Measurements from ENCODE around the gene TWSG1.
"Not testable (repeated sequence)": the region's sequence is repeated elsewhere in the genome, so short reads cannot be mapped to it uniquely, and the experiment has no call there.

Gene TWSG1

DNA sequence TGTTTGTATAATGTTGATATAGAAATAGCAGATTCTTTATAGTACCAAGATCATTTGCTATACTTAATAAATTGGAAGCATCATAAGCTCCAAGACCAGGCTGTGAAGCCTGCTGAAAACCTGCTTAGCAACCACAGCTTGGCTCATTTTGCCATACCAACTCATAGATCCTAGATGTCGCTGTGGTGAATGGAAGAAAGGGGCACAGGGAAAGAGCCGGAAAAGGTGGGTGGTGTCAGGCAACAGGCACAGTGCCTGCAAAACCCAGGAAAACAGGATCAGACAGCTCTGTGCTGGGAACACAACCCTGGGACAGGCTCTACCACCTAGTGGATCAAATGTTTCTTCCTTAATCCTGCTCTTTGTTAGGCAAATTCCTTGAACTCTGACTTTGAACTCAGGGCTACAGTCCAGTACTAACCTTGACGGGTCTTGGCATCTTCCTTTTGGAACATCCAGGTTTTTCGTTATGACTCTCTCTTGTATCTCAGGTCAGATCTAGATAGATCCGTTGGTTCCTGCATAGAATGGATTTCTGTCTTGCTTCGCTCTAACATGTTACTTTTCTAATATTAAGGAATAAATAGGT lies 31.6 kb downstream of the TWSG1 start:
- no peak for TF ChIP-seq EZH2phosphoT487 (IDR thresholded peaks at IDR 0.05; ENCODE audit: borderline replicate concordance)
- TF ChIP-seq, protein P1, sequence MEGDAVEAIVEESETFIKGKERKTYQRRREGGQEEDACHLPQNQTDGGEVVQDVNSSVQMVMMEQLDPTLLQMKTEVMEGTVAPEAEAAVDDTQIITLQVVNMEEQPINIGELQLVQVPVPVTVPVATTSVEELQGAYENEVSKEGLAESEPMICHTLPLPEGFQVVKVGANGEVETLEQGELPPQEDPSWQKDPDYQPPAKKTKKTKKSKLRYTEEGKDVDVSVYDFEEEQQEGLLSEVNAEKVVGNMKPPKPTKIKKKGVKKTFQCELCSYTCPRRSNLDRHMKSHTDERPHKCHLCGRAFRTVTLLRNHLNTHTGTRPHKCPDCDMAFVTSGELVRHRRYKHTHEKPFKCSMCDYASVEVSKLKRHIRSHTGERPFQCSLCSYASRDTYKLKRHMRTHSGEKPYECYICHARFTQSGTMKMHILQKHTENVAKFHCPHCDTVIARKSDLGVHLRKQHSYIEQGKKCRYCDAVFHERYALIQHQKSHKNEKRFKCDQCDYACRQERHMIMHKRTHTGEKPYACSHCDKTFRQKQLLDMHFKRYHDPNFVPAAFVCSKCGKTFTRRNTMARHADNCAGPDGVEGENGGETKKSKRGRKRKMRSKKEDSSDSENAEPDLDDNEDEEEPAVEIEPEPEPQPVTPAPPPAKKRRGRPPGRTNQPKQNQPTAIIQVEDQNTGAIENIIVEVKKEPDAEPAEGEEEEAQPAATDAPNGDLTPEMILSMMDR (conservative IDR thresholded peaks at IDR 0.05; ENCODE audit: low read length): no peak
- Histone ChIP-seq H3K9ac (ENCODE audit: low read depth, low read length, poor library complexity, severe bottlenecking) (no peak overlapping the region), H3K36me3 (ENCODE audit: insufficient read depth, low read length) (peaks cover 12% of the 10 kb centered on the region; the same call in 1 of the 2 replicates), H3K4me1 (ENCODE audit: insufficient read depth, low read length, poor library complexity, severe bottlenecking) (no peaks in the 10 kb centered on the region), H3K9me3 (ENCODE audit: insufficient read depth, low read depth, low read length) (no peaks in the 10 kb centered on the region; the same call in 1 of the 2 replicates), H3K4me2 (ENCODE audit: low read depth, low read length, poor library complexity, severe bottlenecking) (no peak overlapping the region), H3K27me3 (ENCODE audit: insufficient read depth, low read length, poor library complexity, severe bottlenecking) (no peaks in the 10 kb centered on the region), H3F3A (ENCODE audit: low read depth) (no peaks in the 10 kb centered on the region), H3K4me3 (ENCODE audit: low read length, poor library complexity, severe bottlenecking) (no peak overlapping the region), H4K20me1 (ENCODE audit: insufficient read depth, low read length, poor library complexity, severe bottlenecking) (no peaks in the 10 kb centered on the region), H3K9me2 (replicated peaks; ENCODE audit: low read depth, low read length) (no peaks in the 10 kb centered on the region), H3K79me2 (ENCODE audit: insufficient read depth, low read length) (no peaks in the 10 kb centered on the region), H2AFZ (ENCODE audit: low read length) (no peak overlapping the region)

DNA sequence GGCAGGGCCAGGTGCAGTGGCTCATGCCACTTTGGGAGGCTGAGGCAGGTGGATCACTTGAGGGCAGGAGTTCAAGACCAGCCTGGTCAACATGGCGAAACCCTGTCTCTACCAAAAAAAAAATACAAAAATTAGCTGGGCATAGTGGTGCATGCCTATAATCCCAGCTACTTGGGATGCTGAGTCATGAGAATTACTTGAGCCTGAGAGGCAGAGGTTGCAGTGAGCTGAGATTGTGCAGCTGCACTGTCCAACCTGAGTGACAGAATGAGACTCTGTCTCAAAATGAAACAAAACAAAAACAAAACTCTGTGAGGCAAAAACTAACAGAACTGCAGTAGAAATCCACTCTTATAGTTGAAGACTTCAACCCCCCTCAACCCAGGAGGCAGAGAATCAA lies 38.7 kb downstream of the TWSG1 start:
- H3K4me1 ChIP-seq (ENCODE audit: insufficient read depth, low read length, poor library complexity, severe bottlenecking); H4K20me1 ChIP-seq (ENCODE audit: insufficient read depth, low read length, poor library complexity, severe bottlenecking); H3K4me3 ChIP-seq (ENCODE audit: low read length, poor library complexity, severe bottlenecking); H3K4me2 ChIP-seq (ENCODE audit: low read depth, low read length, poor library complexity, severe bottlenecking); H3K79me2 ChIP-seq (ENCODE audit: insufficient read depth, low read length); H3K27me3 ChIP-seq (ENCODE audit: insufficient read depth, low read length, poor library complexity, severe bottlenecking); H3K36me3 ChIP-seq (ENCODE audit: insufficient read depth, low read length); H3K9ac ChIP-seq (ENCODE audit: low read depth, low read length, poor library complexity, severe bottlenecking); H3F3A ChIP-seq (ENCODE audit: low read depth); H2AFZ ChIP-seq (ENCODE audit: low read length); H3K9me2 ChIP-seq (replicated peaks; ENCODE audit: low read depth, low read length); H3K9me3 ChIP-seq (ENCODE audit: insufficient read depth, low read depth, low read length): not testable (repeated sequence)

DNA sequence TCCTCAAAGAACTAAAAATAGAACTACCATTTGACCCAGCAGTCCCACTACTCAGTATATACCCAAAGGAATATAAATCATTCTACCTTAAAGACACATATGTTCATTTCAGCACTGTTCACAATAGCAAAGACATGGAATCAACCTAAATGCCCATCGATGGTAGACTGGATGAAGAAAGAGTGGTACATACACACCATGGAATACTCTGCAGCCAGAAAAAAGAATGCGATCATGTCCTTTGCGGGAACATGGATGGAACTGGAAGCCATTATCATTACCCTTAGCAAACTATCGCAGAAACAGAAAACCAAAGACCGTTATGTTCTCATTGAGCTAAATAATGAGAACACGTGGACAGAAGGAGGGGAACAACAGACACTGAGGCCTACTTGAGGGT lies 44.5 kb downstream of the TWSG1 start:
- TF ChIP-seq EZH2phosphoT487 (IDR thresholded peaks at IDR 0.05; ENCODE audit: borderline replicate concordance): no peak
- TF ChIP-seq, protein P1 (conservative IDR thresholded peaks at IDR 0.05; ENCODE audit: low read length): no peak
- Histone ChIP-seq H4K20me1 (ENCODE audit: insufficient read depth, low read length, poor library complexity, severe bottlenecking) (no peaks in the 10 kb centered on the region), H3K79me2 (ENCODE audit: insufficient read depth, low read length) (no peaks in the 10 kb centered on the region), H3K4me1 (ENCODE audit: insufficient read depth, low read length, poor library complexity, severe bottlenecking) (no peaks in the 10 kb centered on the region), H2AFZ (ENCODE audit: low read length) (no peak overlapping the region), H3K9ac (ENCODE audit: low read depth, low read length, poor library complexity, severe bottlenecking) (no peak overlapping the region), H3K27me3 (ENCODE audit: insufficient read depth, low read length, poor library complexity, severe bottlenecking) (no peaks in the 10 kb centered on the region), H3K36me3 (ENCODE audit: insufficient read depth, low read length) (no peaks in the 10 kb centered on the region), H3K4me2 (ENCODE audit: low read depth, low read length, poor library complexity, severe bottlenecking) (no peak overlapping the region), H3F3A (ENCODE audit: low read depth) (no peaks in the 10 kb centered on the region), H3K9me2 (replicated peaks; ENCODE audit: low read depth, low read length) (no peaks in the 10 kb centered on the region), H3K9me3 (ENCODE audit: insufficient read depth, low read depth, low read length) (no peaks in the 10 kb centered on the region), H3K4me3 (ENCODE audit: low read length, poor library complexity, severe bottlenecking) (no peak overlapping the region)

DNA sequence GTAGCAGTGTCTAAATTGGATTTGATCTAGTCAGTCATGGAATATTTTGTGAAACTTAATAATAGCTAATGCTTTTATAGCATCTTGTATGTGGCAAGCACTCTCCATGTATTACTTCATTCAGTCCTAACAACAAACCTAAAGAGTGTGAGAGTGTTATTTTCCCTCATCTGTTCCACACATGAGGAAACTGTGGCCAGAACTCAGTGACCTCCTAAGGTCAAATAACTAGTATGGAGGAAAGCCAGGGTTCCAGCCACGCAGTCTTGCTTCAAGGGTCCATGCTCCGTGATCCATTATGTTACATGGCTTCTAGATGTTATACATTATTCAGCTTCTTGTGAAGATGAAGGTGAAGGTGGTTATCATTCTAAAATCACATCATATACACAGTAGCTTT lies 45.5 kb downstream of the TWSG1 start:
- H3K4me1 ChIP-seq (ENCODE audit: insufficient read depth, low read length, poor library complexity, severe bottlenecking): no peaks in the 10 kb centered on the region
- no peaks in the 10 kb centered on the region for H3F3A ChIP-seq (ENCODE audit: low read depth)
- no peak overlapping the region for H3K4me3 ChIP-seq (ENCODE audit: low read length, poor library complexity, severe bottlenecking)
- H3K36me3 ChIP-seq (ENCODE audit: insufficient read depth, low read length): no peaks in the 10 kb centered on the region
- H3K9ac ChIP-seq (ENCODE audit: low read depth, low read length, poor library complexity, severe bottlenecking): no peak overlapping the region
- no peaks in the 10 kb centered on the region for H3K27me3 ChIP-seq (ENCODE audit: insufficient read depth, low read length, poor library complexity, severe bottlenecking)
- no peak overlapping the region for H3K4me2 ChIP-seq (ENCODE audit: low read depth, low read length, poor library complexity, severe bottlenecking)
- no peaks in the 10 kb centered on the region for H3K9me3 ChIP-seq (ENCODE audit: insufficient read depth, low read depth, low read length)
- H3K79me2 ChIP-seq (ENCODE audit: insufficient read depth, low read length): no peaks in the 10 kb centered on the region
- H3K9me2 ChIP-seq (replicated peaks; ENCODE audit: low read depth, low read length): no peaks in the 10 kb centered on the region
- no peak overlapping the region for H2AFZ ChIP-seq (ENCODE audit: low read length)
- TF ChIP-seq EZH2phosphoT487 (IDR thresholded peaks at IDR 0.05; ENCODE audit: borderline replicate concordance): no peak
- TF ChIP-seq, protein P1 (conservative IDR thresholded peaks at IDR 0.05; ENCODE audit: low read length): no peak
- no peaks in the 10 kb centered on the region for H4K20me1 ChIP-seq (ENCODE audit: insufficient read depth, low read length, poor library complexity, severe bottlenecking)
